GOT3 (cell line): ENCODE data around the gene PTPRD.

Experiments
- DNase-seq: peaks from one replicate; lab custom pipeline; 2025; ENCODE audit warnings: mixed read lengths; lab: John Stamatoyannopoulos, UW

Gene PTPRD

GRCh38 chr9:10054456-10054855 is 558.3 kb downstream of the PTPRD start:
- DNase-seq = no peak

- no peak for DNase-seq
These were observed 559.9 kb downstream of the PTPRD start for GRCh38 chr9:10052916-10053315.

GRCh38 chr9:10052181-10052580 is 560.6 kb downstream of the PTPRD start:
- DNase-seq = no peak

- DNase-seq = no peak
These were observed 562.8 kb downstream of the PTPRD start for GRCh38 chr9:10050016-10050415.

GRCh38 chr9:10048994-10049393 is 563.8 kb downstream of the PTPRD start:
- no peak for DNase-seq

- no peak for DNase-seq
These were observed 567.2 kb downstream of the PTPRD start for GRCh38 chr9:10045598-10045997.

GRCh38 chr9:10041726-10042229 is 571.0 kb downstream of the PTPRD start:
- no peak for DNase-seq

GRCh38 chr9:10036095-10036494 is 576.7 kb downstream of the PTPRD start:
- DNase-seq = no peak

- DNase-seq = no peak
These were observed 580.6 kb downstream of the PTPRD start for GRCh38 chr9:10032166-10032565.

GRCh38 chr9:10026443-10026984 is 586.3 kb downstream of the PTPRD start:
- DNase-seq = no peak

GRCh38 chr9:10015755-10016154 is 597.0 kb downstream of the PTPRD start:
- no peak for DNase-seq

- DNase-seq = no peak
These were observed 597.9 kb downstream of the PTPRD start for GRCh38 chr9:10014889-10015288.

GRCh38 chr9:10009401-10009800 is 603.4 kb downstream of the PTPRD start:
- DNase-seq = no peak

GRCh38 chr9:10008101-10008799 is 604.6 kb downstream of the PTPRD start:
- no peak for DNase-seq

GRCh38 chr9:10007356-10007755 is 605.4 kb downstream of the PTPRD start:
- DNase-seq = no peak

GRCh38 chr9:10005206-10005605 is 607.6 kb downstream of the PTPRD start:
- DNase-seq = no peak

- DNase-seq = no peak
These were observed 609.8 kb downstream of the PTPRD start for GRCh38 chr9:10003047-10003446.

GRCh38 chr9:10000669-10001068 is 612.1 kb downstream of the PTPRD start:
- no peak for DNase-seq

- DNase-seq = no peak
These were observed 614.1 kb downstream of the PTPRD start for GRCh38 chr9:9998491-9999287.

GRCh38 chr9:9997585-9997984 is 615.2 kb downstream of the PTPRD start:
- DNase-seq = no peak

GRCh38 chr9:9996259-9996658 is 616.5 kb downstream of the PTPRD start:
- no peak for DNase-seq

GRCh38 chr9:9992936-9993335 is 619.9 kb downstream of the PTPRD start:
- DNase-seq = no peak

- DNase-seq = no peak
These were observed 639.7 kb downstream of the PTPRD start for GRCh38 chr9:9973062-9973461.
